OCI-LY3 (cell line): Measurements from ENCODE around the gene SPTBN2.

Experiments
- H2AFZ ChIP-seq: fragments of 200-600, 300-600 bp; shearing (Covaris generic); 2 replicates; pipeline ENCODE4 v1.6.0; 2014; ENCODE audit warnings: antibody characterized with exemption, low read depth, low read length
- H3K27ac ChIP-seq: fragments of 200-600, 300-600 bp; sonication (generic); 2 replicates; pipeline ENCODE4 v1.5.1; 2014; ENCODE audit warnings: mild to moderate bottlenecking, low read length, moderate library complexity, mixed read lengths
- H3K27me3 ChIP-seq: fragments of 200-600, 300-600 bp; sonication (generic); 2 replicates; pipeline ENCODE4 v1.6.1; 2014; ENCODE audit warnings: low read depth, low read length, mixed read lengths
- H3K36me3 ChIP-seq: fragments of 200-600, 300-600 bp; sonication (generic); replicated peaks from 2 replicates; pipeline ENCODE3; 2014; ENCODE audit warnings: low read depth, low read length, mixed read lengths
- H3K4me1 ChIP-seq: fragments of 300-600, 200-600 bp; sonication (generic); 2 replicates; pipeline ENCODE4 v1.6.1; 2014; ENCODE audit warnings: low read length, mixed read lengths
- H3K4me2 ChIP-seq: fragments of 200-600, 300-600 bp; sonication (generic); 2 replicates; pipeline ENCODE4 v1.6.1; 2014; ENCODE audit warnings: low read length, mixed read lengths
- H3K4me3 ChIP-seq: fragments of 300-600, 200-600 bp; sonication (generic); 2 replicates; pipeline ENCODE4 v1.5.1; 2014; ENCODE audit warnings: antibody characterized with exemption, mild to moderate bottlenecking, low read length, moderate library complexity
- H3K79me2 ChIP-seq: fragments of 300-600, 200-600 bp; shearing (Covaris generic); 2 replicates; pipeline ENCODE4 v1.6.1; 2014; ENCODE audit warnings: mild to moderate bottlenecking, low read length, mixed read lengths
- H3K9ac ChIP-seq: fragments of 300-600, 200-600 bp; shearing (Covaris generic); 2 replicates; pipeline ENCODE4 v1.6.0; 2014; ENCODE audit warnings: mild to moderate bottlenecking, low read length, moderate library complexity
- H3K9me3 ChIP-seq: fragments of 200-600, 300-600 bp; shearing (Covaris generic); 2 replicates; pipeline ENCODE4 v1.6.1; 2014; ENCODE audit warnings: low read length, mixed read lengths; ENCODE audit not compliant: insufficient read depth
- H4K20me1 ChIP-seq: fragments of 200-600, 300-600 bp; sonication (generic); 2 replicates; pipeline ENCODE4 v1.6.1; 2016; ENCODE audit warnings: low read length, mixed read lengths; ENCODE audit not compliant: insufficient read depth
- CTCF ChIP-seq: fragments of 200-600, 300-600 bp; sonication (generic); IDR thresholded peaks from 2 replicates; pipeline ENCODE4 v1.5.1; 2014; ENCODE audit warnings: antibody characterized with exemption, low read length, low read depth
- EZH2phosphoT487 ChIP-seq: fragments of 200-600 bp; shearing (Covaris generic); IDR thresholded peaks from 2 replicates; pipeline ENCODE4 v1.6.1; 2018; ENCODE audit warnings: antibody characterized with exemption, mixed run types, low read depth

Gene SPTBN2

GRCh38 chr11:66721939-66722338, 7.1 kb downstream of the SPTBN2 start:
- TF ChIP-seq EZH2phosphoT487 (no peak), CTCF (no peak)
- Histone ChIP-seq H3K9ac (no peak overlapping the region), H3K9me3 (no peaks in the 10 kb centered on the region), H3K36me3 (no peaks in the 10 kb centered on the region), H3K27me3 (no peaks in the 10 kb centered on the region), H3K79me2 (peaks cover 16% of the 10 kb centered on the region), H3K4me1 (peaks cover 9% of the 10 kb centered on the region), H4K20me1 (no peaks in the 10 kb centered on the region), H3K4me2 (no peak overlapping the region), H3K4me3 (no peak overlapping the region), H2AFZ (no peak overlapping the region), H3K27ac (no peak overlapping the region)

GRCh38 chr11:66720899-66721470, 8.0 kb downstream of the SPTBN2 start:
- Histone ChIP-seq H3K4me2 (no peak overlapping the region), H2AFZ (no peak overlapping the region), H3K79me2 (peaks cover 7% of the 10 kb centered on the region), H3K27ac (no peak overlapping the region), H3K4me1 (no peaks in the 10 kb centered on the region), H3K27me3 (no peaks in the 10 kb centered on the region), H4K20me1 (no peaks in the 10 kb centered on the region), H3K9ac (no peak overlapping the region), H3K9me3 (no peaks in the 10 kb centered on the region), H3K36me3 (no peaks in the 10 kb centered on the region), H3K4me3 (no peak overlapping the region)
- TF ChIP-seq EZH2phosphoT487 (no peak), CTCF (no peak)

- no peaks in the 10 kb centered on the region for H4K20me1 ChIP-seq
- no peaks in the 10 kb centered on the region for H3K9me3 ChIP-seq
- peaks cover 3% of the 10 kb centered on the region; the same call in 1 of the 2 replicates for H3K79me2 ChIP-seq
- no peak overlapping the region for H3K27ac ChIP-seq
- no peaks in the 10 kb centered on the region for H3K27me3 ChIP-seq
- H3K4me3 ChIP-seq, result no peak overlapping the region
- H3K4me1 ChIP-seq, result no peaks in the 10 kb centered on the region
- peaks cover 5% of the 10 kb centered on the region for H3K36me3 ChIP-seq
- H3K9ac ChIP-seq, result no peak overlapping the region
- no peak overlapping the region for H3K4me2 ChIP-seq
- no peak overlapping the region for H2AFZ ChIP-seq
- TF ChIP-seq EZH2phosphoT487 (no peak), CTCF (no peak)
These were observed 8.7 kb downstream of the SPTBN2 start for GRCh38 chr11:66720223-66720898.

GRCh38 chr11:66719111-66719872, 9.7 kb downstream of the SPTBN2 start:
- Histone ChIP-seq H3K9ac (no peak overlapping the region), H3K4me3 (no peak overlapping the region), H3K27ac (no peak overlapping the region), H3K4me2 (no peak overlapping the region), H3K9me3 (no peaks in the 10 kb centered on the region), H4K20me1 (no peaks in the 10 kb centered on the region), H3K4me1 (no peaks in the 10 kb centered on the region), H2AFZ (no peak overlapping the region), H3K27me3 (no peaks in the 10 kb centered on the region), H3K36me3 (peaks cover 15% of the 10 kb centered on the region), H3K79me2 (no peaks in the 10 kb centered on the region)
- TF ChIP-seq CTCF (no peak), EZH2phosphoT487 (no peak)
